ENCODE data around the gene IL1RL2. TPM values are rescaled to one million over a fixed set of nuclear protein-coding genes. Genes with fewer than 3 reads are reported as not detected.

IL1RL2 gene
- polyA plus RNA-seq, 1 donor = 0.34 TPM

DNA sequence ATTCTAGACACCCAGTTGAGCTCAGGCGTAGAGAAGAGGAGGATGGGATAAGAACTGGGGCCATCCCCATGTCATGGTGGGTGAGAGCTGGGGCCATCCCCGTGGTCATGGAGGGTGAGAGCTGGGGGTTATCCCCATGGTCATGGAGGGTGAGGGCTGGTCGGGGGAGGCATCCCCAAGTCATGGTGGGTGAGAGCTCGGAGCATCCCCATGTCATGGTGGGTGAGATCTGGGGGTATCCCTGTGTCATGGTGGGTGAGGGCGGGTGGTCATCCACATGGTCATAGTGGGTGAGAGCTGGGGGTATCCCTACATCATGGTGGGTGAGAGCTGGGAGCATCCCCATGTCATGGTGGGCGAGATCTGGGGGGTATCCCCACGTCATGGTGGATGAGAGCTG is 52.5 kb downstream of the IL1RL2 start:
- no peak for DNase-seq

DNA sequence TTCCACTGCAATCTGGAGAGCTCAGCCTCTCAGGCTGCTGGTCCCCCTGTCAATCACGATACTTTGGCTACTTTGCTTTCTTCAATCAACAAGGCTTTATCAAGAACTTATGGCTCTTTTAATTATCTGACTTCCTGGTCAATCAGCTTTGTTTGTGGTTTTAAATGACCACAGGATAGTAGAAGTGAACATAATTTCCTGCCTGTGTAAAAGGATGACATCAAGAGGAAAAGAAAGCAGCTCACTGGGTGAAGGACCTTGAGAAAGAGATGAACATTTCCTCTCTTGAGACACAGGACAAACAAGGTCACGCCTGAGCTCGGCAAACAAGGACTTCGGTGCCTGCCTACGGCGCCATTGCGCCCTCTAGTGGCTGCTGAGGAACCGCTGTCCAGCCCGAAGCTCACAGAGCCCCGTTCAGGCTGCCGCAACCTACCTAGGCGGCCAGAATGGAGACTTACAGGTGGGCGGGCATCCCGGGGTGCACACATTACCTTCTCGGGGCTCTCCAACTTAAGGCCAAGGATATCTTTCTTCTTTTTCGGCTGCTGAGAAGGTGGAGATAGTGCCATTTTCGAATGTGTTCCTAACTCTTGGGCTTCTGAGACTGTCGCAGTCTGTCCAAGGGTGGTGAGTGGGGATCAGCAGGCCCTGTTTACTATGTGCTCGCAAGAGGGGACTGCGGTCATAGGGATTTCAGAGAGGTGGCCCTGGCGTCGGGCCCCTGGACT is 54.0 kb downstream of the IL1RL2 start:
- DNase-seq = peak; percentile 90

DNA sequence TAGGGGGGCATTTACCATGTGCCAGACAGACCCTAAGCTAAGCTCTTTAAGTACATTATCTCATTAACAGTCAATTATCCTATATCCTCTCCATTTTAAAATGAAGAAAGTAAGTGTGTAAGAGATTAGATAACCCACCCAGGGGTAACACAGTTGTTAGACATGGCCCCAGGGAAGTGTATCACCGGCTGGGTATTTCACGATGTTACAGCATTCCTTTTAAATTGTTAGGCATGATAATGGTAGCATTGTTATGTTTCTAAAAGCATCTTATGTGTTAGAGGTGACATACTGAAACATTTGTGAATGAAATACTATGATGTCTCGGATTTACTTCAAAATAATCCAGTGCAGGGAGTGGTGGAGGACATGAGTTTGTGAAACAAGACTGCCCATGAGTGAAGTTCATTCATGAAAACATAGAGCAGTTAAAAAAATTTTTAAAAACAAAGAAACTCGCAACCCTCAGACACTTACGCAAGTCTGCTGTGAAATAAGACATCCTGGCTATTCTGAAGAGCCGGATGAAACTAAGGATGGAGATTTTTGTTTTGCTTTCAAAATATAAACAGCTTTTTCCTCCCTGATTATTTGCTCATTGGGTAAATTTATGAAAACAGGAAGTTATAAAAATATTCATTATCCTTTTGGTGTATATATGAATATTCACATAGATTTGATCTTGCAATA is 54.9 kb downstream of the IL1RL2 start:
- no peak for DNase-seq

DNA sequence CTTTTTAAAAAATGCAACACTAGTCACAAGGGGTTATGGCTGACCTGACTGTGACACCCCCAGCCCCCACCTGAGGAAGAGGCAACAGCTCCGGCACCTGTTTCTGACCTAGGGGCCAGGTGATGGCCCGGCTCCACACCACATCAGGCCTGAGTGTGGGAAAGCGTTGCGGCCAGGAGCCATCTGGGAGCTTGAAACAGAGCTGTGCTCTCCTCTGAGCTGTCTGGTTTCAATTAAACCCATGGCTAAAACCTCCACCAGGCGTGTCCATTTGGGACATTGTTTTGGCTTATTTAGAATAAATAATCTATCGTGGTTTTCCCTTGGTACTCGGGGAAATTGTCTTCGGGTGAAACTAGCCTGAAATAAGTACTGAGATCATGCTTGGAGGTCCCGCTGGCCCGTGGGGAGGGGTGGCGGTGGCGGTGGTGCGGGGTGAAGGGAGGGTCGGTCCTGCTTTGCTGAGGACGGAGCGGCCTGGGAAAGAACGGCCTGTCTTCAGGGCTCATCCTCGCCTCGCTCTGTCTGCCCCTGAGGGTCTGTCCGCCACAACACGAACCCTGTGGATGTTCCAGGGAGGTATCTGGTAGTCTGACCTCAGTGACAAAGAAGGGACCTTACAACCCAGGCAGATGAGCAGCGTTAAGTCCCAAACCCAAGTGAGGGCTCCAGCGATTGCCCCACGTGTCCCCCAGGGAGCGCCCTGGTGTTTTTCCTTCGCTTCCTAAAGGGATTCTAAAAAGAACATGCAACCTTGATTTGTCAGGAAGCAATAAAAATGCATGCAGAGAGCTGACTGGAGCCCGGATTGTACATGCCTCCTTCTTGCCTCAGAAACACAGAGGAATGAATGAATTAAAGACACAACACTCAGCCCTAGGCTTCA is 58.7 kb downstream of the IL1RL2 start:
- no peak for DNase-seq

DNA sequence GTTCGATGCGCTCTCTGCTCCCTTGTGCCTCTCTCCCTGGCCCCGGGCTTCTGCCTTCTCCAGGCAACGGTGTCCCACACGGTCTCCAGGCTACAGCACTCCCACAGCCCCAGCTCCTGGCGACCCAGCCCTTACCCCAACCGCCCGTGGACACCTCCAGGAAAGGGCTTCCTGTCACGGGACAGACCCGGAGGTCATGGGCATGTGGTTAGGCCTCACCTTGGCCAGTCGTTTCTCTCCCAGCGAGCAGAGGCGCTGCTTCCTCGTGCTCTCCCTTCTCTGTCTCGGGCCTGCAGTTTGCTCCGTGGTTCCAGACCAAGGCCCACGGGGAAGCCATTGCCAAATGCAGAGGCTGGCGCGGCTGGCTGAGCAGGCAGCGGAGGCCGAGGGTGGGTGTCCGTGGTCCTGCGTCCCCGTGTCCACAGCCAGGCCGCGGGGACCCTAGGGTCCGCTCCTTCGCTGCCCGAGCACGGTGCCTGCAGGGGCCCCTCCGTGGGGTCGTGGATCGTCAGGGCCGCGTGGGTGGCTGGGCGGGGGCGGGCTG is 63.5 kb downstream of the IL1RL2 start:
- DNase-seq = no peak

DNA sequence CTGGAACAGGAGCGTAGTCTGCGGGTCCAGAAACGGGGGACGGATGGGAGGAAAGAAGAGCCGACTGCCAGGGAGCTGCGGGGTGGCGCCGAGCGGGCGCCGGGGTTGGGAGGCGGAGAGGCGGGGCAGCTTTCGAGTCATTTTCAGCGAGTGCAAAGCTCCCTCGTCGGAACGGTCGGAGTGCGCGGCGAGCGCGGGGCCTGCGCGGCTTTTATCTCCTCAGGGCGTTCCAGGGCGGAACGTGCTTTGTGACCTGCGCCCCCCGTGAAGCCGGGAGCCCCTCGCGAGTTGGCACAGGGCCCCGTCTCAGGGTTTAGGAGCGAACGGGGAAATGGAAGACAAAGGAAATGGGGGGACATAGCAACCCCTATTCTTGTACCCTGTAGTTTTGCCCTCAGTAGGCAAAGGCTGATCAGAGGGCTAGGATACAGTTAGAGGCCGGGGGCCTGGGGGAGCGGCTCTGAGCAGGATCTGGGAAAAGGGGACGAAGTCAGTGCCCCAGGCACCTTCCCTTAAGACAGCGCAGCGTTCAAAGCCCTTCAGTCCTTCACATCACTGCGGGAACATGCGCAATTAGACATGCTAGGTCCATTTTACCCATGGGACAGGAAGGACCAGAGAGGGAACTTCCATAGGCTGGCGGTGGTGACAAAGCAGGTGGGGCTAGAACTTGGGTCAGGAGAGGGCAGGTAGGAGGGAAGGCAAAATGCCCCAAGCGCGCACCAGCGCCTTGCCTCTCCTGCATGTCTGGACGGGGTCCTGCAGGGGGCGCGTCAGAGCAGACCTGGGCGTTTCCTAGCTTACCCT is 64.4 kb downstream of the IL1RL2 start:
- no peak for DNase-seq

DNA sequence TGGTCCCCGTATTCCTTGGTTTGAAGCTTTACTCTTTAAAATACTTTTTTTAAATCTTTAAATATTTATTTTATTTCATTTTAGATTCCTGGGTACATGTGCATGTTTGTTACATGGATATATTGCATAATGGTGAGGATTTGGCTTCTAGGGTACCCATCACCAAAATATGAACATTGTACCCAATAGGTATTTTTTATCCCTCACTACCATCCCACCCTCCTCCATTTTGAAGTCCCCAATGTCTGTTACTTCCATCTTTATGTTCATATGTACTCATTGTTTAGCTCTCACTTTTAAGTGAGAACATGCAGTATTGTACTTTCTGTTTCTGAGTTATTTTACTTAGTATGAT is 65.0 kb downstream of the IL1RL2 start:
- DNase-seq = no peak

DNA sequence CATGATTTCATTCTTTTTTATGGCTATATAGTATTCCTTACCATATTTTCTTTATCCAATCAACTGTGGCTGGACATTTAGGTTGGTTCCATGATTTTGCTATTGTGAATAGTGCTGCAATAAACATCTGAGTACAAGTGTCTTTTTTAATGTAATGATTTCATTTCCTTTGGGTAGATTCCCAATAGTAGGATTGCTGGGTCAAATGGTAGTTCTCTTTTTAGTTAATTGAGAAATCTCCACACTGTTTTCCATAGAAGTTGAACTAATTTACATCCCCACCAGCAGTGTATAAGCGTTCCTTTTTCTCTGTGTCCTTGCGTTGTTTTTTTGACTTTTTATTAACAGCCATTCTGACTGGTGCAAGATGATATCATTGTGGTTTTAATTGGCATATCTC is 65.4 kb downstream of the IL1RL2 start:
- no peak for DNase-seq

DNA sequence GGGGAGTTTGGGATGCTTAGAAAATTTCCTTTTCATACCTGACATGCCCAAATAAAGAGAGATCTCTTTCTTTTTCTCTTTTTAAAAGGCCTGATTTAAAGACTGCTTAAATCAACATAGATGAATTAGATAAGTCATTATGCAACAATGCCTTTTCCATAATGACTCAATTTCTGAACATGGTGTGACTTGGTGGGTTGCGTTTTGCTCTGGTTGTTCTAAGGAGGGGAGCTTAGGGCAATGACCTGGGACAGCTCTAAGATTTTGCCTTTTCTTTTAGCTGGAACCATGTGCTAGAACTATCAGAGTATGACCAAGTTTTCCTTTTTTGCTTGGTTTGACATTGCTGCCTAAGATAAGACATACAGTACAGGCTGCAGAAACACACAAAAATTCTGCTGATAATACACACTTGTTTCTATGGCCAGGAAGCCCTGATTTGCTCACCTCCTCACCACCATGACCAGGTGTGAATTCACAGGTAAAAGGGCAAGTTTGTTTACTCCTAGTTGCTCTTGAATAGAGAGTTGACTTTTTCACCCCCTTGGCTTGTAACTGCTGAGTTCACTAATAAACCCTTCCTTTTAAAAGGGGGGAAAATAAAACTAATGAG is 66.4 kb downstream of the IL1RL2 start:
- no peak for DNase-seq

DNA sequence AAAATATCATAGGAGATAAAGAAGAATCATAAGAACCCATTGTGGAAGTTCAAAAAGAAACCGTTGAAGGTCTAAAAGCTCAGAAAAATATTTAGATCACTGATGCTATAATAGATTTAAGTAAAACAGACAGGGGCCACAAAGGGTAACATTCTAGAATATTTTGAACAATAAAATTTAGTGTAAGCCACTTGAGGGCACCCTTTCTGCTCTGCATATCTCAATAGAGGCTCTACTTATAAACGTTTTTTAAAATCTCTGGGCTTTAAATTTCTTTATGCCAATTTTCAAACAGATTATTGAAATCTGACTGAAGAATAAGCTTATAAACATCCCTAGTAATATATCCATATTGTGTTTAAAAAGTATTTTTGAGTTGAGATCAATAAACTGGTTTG is 66.9 kb downstream of the IL1RL2 start:
- no peak for DNase-seq

DNA sequence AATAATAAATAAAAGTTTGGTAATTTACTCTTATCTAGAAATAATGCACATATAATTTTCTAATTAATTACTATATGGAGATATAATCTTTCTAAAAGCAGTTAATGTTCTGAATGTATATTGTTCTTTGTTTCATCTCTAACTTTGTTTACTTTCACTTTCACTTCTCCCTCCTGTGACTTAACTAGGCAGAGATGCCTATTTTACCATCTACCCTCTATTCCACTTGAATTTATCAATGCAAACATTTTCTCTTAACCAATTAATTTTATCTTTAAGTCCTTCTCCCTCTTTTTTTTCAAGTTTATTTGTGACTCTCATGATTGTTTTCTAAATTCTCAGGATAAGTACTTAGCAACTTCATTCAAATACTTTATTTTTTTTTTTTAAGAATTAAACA is 69.5 kb downstream of the IL1RL2 start:
- no peak for DNase-seq

DNA sequence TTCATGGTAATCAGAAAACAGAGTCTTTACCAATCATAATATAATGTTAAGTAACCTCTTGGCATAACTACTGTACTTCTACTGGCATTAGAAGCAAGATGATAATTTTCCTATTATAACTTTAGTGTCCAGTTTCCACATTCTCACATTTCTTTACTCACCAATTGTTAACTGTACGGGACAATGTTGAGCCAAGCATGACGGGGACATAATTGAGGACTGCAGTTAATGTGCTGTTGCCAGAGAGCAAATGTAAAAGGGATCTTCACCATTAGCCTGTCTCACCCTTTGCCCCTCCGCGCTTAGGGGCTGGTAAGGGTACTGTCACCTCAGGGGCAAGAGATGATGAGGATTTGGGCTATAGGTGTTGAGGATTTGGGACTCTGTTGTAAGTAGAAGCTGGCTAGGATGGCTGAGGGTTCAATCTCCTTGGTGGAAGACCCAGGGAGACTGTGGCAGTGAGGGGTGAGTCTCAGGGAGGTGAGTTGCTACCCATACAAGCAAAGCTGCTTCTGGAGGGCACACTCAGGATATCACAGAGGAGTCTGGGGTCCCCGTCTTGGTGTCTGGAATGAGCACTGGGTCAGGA is 70.1 kb downstream of the IL1RL2 start:
- DNase-seq = no peak

DNA sequence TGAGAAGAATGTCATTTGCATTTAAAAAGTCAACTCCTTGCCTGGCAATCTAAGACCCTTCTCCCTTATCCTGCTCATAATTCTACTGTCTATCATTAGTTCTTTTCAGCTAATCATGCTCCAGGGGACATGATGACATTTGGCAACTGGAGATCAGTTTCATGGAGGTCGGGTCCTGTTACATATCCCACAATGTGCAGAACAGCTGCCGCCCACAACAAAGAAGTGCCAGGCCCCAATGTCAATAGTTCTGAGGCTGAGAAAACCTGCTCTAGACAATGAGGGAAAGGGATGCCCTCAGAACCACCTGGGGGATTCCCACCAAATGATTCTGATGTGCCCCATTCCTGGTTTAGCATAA is 71.2 kb downstream of the IL1RL2 start:
- no peak for DNase-seq

DNA sequence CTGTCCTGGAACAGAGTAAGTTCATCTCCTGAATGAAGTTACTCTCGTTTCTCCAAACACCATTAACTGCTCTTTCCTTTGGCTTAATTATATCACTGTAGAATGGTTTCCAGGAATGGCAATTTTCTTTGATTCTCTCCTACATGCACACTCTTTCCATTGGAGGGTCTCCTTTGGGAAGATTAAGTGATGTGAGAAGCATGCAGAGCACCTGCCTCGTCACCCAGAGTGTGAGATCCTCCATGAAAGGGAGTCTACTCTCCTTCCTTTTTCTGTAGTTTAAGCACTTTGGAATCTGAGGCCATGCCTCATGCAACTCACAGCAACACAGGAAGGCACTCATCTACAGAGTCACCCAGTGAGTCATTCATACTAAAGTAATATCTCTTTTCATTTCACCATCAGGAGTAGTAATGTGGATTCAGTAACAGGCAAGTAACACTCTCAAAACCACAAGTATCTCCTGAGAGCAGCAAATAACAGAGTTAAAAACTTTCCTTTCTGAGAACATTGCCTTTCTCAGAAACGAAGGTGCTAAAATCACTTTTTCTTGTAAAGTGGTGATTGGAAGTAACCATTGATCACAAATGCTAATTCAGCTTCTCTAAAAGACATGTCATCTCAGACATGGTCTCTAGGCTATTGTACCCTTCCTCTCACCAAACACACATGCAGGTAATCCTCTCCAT is 71.7 kb downstream of the IL1RL2 start:
- no peak for DNase-seq

DNA sequence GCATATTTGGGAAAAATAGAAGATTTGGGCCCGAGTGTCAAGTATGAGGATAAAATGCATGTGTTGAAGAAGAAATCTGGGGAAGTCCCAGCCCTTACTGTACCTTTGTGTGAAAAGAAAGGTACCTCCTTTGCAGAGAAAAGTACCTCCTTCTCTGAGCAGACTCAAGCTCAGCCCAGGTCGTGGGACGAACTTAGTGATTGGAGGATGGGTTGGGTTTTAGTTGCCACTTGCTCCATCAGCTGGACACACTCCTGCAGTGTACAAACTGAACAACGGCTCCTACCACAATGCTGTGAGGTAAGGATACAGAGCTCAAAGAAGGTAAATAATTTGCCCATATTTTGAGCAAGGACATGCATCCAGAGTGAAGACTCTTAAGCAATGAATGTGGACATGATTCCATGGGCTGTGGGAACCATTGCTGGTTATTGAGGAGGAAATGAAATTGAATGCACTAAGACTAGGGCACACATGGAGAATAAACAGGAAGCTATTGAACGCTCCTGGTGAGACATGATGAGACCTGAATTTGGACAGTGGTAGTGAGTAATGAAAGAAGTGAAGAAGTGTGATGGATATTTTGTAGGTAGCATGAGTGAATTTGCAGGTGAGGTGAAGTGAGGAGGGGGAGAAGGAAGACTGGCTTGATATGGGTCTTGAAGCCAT is 74.8 kb downstream of the IL1RL2 start:
- no peak for DNase-seq

DNA sequence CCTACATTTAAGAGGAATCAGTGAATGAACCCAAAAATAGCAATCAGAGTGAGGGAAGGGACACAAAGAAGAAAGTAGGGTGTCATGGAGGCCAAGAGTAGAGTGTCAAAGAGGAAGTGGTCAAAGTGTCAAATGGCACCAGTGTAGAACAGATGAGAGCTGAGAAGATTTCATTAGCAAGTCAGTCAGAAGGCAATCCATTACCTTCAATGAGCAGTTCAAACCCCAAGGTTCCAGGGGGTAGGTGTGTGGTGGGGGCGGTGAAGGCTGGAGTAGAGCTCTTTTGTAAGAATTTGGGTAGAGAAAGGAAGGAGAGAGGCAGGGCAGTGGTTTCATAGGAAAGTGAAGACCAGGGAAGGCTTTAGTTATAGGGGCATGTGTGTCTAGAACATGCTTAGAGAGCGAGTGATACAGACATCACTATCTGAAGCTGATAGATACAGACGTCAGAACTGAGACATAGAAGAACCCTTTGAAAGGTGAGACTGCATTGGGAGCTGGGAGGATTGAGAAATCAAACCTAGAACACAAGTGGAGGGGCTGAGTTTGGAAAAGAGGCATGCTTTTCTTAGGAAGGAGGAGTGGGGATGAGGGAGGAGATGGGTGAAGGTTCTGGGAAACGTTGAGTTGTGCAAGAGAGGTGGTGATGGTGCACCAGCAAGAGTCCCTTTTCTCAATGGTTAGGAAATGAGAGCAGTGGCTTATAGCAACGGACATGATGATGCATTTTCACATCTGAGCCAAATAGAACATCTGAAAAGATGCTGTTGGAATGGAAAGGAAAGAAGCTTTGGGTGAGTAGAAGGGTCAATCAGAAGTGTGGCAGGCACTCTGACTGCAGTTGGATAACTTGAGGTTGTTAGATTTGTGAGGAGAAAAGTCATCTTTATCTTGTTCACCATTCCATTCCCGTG is 75.7 kb downstream of the IL1RL2 start:
- no peak for DNase-seq

DNA sequence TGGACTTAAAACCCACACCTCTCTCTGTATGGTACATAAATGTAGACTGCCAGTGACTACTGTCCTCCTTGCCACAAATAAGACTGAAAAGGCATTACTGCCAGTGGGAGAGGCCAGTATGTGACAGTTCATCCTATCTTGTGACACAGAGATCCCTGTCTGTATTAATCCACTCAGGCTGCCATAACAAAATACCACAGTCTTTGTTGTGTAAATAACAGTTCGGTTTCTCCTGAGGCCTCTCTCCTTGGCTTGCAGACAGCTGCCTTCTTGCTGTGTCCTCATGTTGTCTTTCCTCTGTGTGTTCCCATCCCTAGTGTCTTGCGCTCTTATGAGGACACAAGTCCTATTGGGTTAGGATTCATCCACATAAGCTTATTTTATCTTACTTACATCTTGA is 78.1 kb downstream of the IL1RL2 start:
- DNase-seq = no peak

DNA sequence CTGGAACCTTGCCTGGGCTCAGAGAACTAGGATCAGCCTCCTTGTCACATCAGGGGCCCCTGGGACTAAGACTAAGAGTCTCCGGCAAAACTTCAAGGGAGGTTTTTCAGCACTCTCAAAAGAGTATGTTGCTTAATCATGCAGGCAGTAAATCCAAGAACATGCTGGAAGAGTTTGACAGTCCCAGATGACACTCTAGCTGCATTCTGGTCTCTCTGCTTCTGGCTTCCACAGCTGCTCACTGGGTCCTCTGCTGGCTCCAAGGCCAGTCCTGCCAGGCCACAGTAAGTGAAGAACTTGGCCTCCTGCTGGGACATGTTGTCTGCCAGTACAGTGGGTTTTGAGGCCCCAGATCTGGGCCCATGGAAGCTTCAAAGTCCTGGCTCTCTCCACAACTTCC is 79.4 kb downstream of the IL1RL2 start:
- no peak for DNase-seq

DNA sequence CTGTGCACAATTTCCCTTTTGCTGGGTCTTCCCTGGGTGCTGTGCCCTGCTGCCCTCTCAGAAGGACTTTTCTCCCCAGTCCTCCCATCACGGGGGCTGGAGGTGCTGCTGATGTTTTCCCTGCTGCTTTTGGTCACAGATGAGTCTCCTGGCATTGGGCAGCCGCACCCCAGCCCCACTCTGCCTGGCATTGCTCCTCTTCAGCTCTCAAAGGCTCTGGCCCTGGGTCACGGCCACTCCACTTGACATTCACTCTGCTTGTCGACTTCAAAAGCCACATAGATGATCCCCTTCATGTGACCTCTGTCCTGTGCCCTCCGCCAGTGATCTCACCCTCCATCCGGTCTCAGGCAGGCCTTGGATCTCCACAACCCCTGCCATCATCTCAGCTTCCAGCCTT is 81.0 kb downstream of the IL1RL2 start:
- DNase-seq = no peak

Data from hindlimb muscle (tissue), 1 donor.